Stimulated activated CD4-positive, alpha-beta T cell treated with anti-CD3 and anti-CD28 coated beads, Interleukin-2, amount 100 ng/mL, for 48 hours (primary cell): ENCODE measurements around the gene OPN1MW3.
"Not testable (repeated sequence)": the region's sequence is repeated elsewhere in the genome, so short reads cannot be mapped to it uniquely, and the experiment has no call there.

Experiments used
- DNase-seq, 2 donors: peaks; one replicate each; pipeline ENCODE4 v3.0.0-alpha.2; 2020

Gene OPN1MW3

GRCh38 chrX:154257282-154257681 is at the start of gene OPN1MW3:
Gene OPN1MW3, plus strand, starts transcription at chrX:154257582. Its CDS starts 38 bp downstream, at chrX:154257620.
- DNase-seq: not testable (repeated sequence)

GRCh38 chrX:154209670-154210418 is 47.5 kb upstream of the OPN1MW3 start:
- not testable (repeated sequence) for DNase-seq

- not testable (repeated sequence) for DNase-seq
These were observed 46.3 kb upstream of the OPN1MW3 start for GRCh38 chrX:154211057-154211456.

GRCh38 chrX:154211499-154211898 is 45.9 kb upstream of the OPN1MW3 start:
- not testable (repeated sequence) for DNase-seq

- DNase-seq: not testable (repeated sequence)
These were observed 37.9 kb upstream of the OPN1MW3 start, which contains the start of gene OPN1MW2 for GRCh38 chrX:154219456-154219855. Gene OPN1MW2, plus strand, starts transcription at chrX:154219756. Its CDS starts 60 bp downstream, at chrX:154219816.

GRCh38 chrX:154225292-154225691 is 32.1 kb upstream of the OPN1MW3 start:
- not testable (repeated sequence) for DNase-seq

- DNase-seq: not testable (repeated sequence)
These were observed 30.7 kb upstream of the OPN1MW3 start for GRCh38 chrX:154226706-154227105.

GRCh38 chrX:154231443-154231842 is 25.9 kb upstream of the OPN1MW3 start:
- DNase-seq: not testable (repeated sequence)

- DNase-seq: not testable (repeated sequence)
These were observed 23.8 kb upstream of the OPN1MW3 start for GRCh38 chrX:154233620-154234019.

GRCh38 chrX:154238939-154239559 is 18.3 kb upstream of the OPN1MW3 start:
- DNase-seq: not testable (repeated sequence)

- not testable (repeated sequence) for DNase-seq
These were observed 17.3 kb upstream of the OPN1MW3 start for GRCh38 chrX:154239982-154240503.

GRCh38 chrX:154247377-154248045 is 9.9 kb upstream of the OPN1MW3 start:
- DNase-seq: not testable (repeated sequence)

- DNase-seq: not testable (repeated sequence)
These were observed 9.3 kb upstream of the OPN1MW3 start for GRCh38 chrX:154248076-154248475.

GRCh38 chrX:154258711-154259110 is 1.3 kb downstream of the OPN1MW3 start:
- DNase-seq: not testable (repeated sequence)

- DNase-seq: not testable (repeated sequence)
These were observed 5.7 kb downstream of the OPN1MW3 start for GRCh38 chrX:154263072-154263471.

GRCh38 chrX:154269245-154269644 is 11.9 kb downstream of the OPN1MW3 start:
- DNase-seq: not testable (repeated sequence)

GRCh38 chrX:154284489-154285338 is 27.3 kb downstream of the OPN1MW3 start:
- not testable (repeated sequence) for DNase-seq

- not testable (repeated sequence) for DNase-seq
These were observed 29.0 kb downstream of the OPN1MW3 start for GRCh38 chrX:154286406-154286805.

GRCh38 chrX:154294791-154295574 is 37.6 kb downstream of the OPN1MW3 start, which contains the start of gene TEX28:
Gene TEX28, minus strand, starts transcription at chrX:154295124. Its CDS starts 3,007 bp downstream, at chrX:154292117.
- no peak for DNase-seq

GRCh38 chrX:154295664-154296310 is 38.4 kb downstream of the OPN1MW3 start, which contains the start of gene TKTL1:
Gene TKTL1, plus strand, starts transcription at chrX:154295795. Its CDS starts 65 bp downstream, at chrX:154295860.
- no peak for DNase-seq
